Measurements from ENCODE around the gene NFATC2IP. TPM values are rescaled to one million over a fixed set of nuclear protein-coding genes. Genes with fewer than 3 reads are reported as not detected.
A peak's percentile ranks its signal among the peaks of the same experiment; 100 is the strongest.

NFATC2IP gene
- total RNA-seq = 102 TPM in 2 replicates
- total RNA-seq (2013) = 38.8 TPM
- 96.4 and 125 TPM in 2 replicates for polyA plus RNA-seq
- 30.7 and 46.4 TPM in 2 replicates for polyA minus RNA-seq

- Mint-ChIP-seq H3K9me3 (ENCODE audit: insufficient read depth) (no peaks in the 10 kb centered on the region), H3K27ac (peak within 1 kb of the TSS; percentile 88), H3K27me3 (no peaks in the 10 kb centered on the region), H3K4me3 (peak within 1 kb of the TSS; percentile 90), H3K4me1 (peaks cover 30% of the 10 kb centered on the region)
- Histone ChIP-seq H3K4me2 (replicated peaks; ENCODE audit: low read depth, low read length, poor library complexity, severe bottlenecking) (peak within 1 kb of the TSS; percentile 93), H3K27ac (ENCODE audit: low read length in 2 of 2) (peak within 1 kb of the TSS; percentile 51 to 79), H3K4me3 (ENCODE audit: control extremely low read depth in 1 of 5, extremely low read depth in 1 of 5, insufficient read depth in 1 of 5, low read depth in 2 of 5, low read length in 4 of 5) (peak within 1 kb of the TSS; percentile 52 to 90 (median 80)), H3K9me3 (ENCODE audit: control extremely low read depth in 1 of 3, control insufficient read depth in 2 of 3, insufficient read depth in 1 of 3, low read length in 2 of 3) (no peaks in the 10 kb centered on the region), H3K4me1 (ENCODE audit: control insufficient read depth in 2 of 2, insufficient read depth in 2 of 2, low read length in 2 of 2) (peaks cover 10 to 21% of the 10 kb centered on the region in 2 donors), H3K27me3 (replicated peaks in 1 of 4; ENCODE audit: control extremely low read depth in 1 of 4, control insufficient read depth in 3 of 4, insufficient read depth in 4 of 4, low read length in 3 of 4) (no peaks in the 10 kb centered on the region), H3K36me3 (replicated peaks in 1 of 2; ENCODE audit: control extremely low read depth in 1 of 2, control insufficient read depth in 1 of 2, extremely low read depth in 1 of 2, insufficient read depth in 2 of 2, low read length in 1 of 2) (peaks cover 0 to 20% of the 10 kb centered on the region in 2 experiments), H3K9ac (ENCODE audit: low read length) (peak within 1 kb of the TSS; percentile 78), H2AFZ (ENCODE audit: insufficient read depth, low read depth, low read length, poor library complexity, severe bottlenecking) (peak within 1 kb of the TSS; percentile 97), H4K20me1 (ENCODE audit: control insufficient read depth, insufficient read depth, low read length, poor library complexity, severe bottlenecking) (peaks cover 19% of the 10 kb centered on the region), H3K79me2 (ENCODE audit: control insufficient read depth, insufficient read depth, low read length) (peaks cover 47% of the 10 kb centered on the region)
- under 1% methylated on average over 79 of the region's 79 CpGs for WGBS (ENCODE audit: insufficient coverage)
- intact Hi-C loops (cut with micrococcal nuclease) = loop anchor here (1.0 kb wide), 4 partner anchors 23 to 127 kb away; partner anchors contain the start of genes SH2B1 and SPNS1
- ChIA-PET CTCF (interaction anchor here (0.6 to 2.9 kb wide), 3 partner anchors 27 to 1661 kb away, joined by 4 to 10 read pairs (median 8); no protein-coding TSS in a partner anchor), POLR2A (interaction anchor here (0.5 to 2.0 kb wide), 7 partner anchors 20 to 128 kb away, joined by 3 to 18 read pairs (median 8); partner anchors contain the start of genes ATXN2L, RABEP2, SH2B1 and TUFM)
- TF ChIP-seq EZH2 (IDR thresholded peaks at IDR 0.05; ENCODE audit: borderline replicate concordance, insufficient read depth, low read depth, low read length, poor library complexity, severe bottlenecking) (no peak), CTCF (IDR thresholded peaks at IDR 0.05) (no peak)
- DNase-seq (peak; percentile 100), ATAC-seq (ENCODE audit: low read depth) (peak; percentile 95)
These were observed at the start of gene NFATC2IP for GRCh38 chr16:28950648-28951409. Gene NFATC2IP (plus strand): TSS chr16:28950937. CDS start chr16:28951012, 75 bp downstream.
